HG03175 (cell line): Measurements from ENCODE around the gene COL1A1.

Experiments used
- ATAC-seq: cut with Tn5 transposase; IDR thresholded peaks from one replicate; pipeline ENCODE4 v1.9.1; 2021; ENCODE audit warnings: mild to moderate bottlenecking, moderate library complexity; ENCODE audit not compliant: unreplicated experiment

The COL1A1 gene

DNA sequence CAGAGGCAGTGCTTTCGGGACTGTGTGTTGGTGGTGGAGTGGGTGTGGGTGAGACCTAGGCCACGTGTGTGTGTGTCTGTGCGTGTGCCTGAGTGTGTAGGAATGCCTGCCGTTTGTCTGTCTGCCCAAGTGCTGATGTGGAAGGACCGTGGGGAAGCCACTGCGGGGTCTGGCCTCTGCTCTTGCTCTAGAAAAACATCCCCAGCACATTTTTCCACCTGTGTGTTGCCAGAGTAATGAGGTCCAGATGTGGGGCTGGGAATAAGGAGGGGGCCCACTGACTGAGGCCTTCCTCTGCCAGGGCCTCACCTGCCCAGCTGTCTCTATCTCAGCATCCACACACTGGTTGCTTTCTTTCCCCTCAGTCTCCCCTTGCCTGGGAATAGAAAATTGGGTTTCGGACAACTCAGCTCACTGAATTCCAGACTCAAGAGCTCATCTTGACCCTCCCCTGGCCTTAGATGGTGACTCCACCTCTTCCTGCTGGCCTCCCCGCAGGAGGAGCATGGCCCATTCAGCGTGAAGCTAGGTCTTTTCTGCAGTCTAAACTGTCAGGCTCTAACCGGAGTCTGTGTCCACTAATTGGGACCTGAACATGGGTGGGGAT is 28.0 kb downstream of the COL1A1 start:
- no peak for ATAC-seq

DNA sequence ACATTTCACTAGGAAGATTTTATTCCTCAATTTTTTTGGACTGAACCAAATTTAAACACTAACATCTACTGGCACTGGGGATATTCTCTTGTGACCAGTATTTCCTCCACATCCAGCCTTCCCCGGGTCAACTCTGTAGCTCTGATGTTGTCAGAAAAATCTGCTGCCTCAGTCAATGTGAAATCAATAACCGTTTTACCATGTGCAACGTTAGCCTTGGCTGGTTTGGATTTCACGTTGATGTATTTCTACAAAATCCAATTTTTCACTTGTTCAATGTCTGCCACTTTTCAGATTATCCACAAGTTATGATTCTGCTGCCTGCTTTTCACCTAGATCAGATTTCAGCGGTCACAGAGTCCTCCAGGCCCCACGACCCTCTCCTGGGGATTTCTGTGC is 28.5 kb downstream of the COL1A1 start:
- ATAC-seq, result no peak

DNA sequence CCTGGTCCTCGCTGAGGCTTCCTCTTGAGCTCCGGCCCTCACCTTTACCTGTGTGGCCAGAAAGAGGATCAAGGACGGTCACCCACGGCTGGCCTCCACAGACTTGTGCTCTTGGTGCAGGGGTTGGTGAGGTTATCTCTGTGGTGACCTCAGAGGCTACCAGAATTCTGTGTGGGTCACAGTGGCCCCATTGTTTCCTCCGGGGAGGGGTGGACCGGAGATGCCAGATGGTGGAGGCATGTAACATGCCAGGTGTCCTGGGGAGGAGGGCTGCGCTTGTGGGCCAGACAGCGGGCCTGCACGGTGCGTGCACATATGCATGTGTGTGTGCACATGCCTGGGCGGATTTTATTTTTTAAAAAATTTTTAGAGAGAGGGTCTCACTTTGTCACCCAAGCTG is 29.3 kb downstream of the COL1A1 start:
- no peak for ATAC-seq

DNA sequence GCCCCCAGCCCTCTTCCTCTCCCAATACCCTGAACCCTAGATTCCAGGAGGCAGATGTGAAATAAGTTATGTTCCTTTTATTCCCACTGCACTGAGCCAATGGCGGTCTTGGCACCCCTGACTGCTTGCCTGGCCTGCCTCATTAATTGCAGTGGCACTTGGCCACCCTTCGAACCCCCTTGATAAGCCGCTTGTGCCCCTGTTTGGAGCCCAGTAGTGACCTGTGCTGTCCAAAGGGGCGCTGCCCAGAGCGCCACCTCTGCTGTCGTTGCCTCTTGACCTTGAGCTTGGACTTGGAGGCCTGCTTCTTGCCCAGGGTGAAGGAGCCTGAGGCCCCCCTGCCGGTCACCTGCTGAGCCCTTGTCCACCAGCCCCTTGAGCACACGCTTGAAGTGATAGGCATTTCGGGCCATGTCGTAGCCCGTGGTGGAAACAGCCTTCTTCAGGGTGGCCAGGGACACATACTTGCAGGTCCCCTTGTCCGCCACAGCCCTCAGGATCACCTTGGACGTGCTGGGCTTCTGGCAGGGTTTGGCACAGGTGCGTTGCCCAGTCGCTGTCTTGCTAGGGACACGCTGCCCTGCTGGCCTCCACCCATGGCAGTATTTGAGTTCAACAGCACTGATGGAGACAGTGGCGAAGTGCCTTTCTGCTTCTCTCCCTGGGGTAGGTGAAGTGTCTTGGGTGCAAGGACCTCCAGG is 29.9 kb downstream of the COL1A1 start:
- no peak for ATAC-seq

DNA sequence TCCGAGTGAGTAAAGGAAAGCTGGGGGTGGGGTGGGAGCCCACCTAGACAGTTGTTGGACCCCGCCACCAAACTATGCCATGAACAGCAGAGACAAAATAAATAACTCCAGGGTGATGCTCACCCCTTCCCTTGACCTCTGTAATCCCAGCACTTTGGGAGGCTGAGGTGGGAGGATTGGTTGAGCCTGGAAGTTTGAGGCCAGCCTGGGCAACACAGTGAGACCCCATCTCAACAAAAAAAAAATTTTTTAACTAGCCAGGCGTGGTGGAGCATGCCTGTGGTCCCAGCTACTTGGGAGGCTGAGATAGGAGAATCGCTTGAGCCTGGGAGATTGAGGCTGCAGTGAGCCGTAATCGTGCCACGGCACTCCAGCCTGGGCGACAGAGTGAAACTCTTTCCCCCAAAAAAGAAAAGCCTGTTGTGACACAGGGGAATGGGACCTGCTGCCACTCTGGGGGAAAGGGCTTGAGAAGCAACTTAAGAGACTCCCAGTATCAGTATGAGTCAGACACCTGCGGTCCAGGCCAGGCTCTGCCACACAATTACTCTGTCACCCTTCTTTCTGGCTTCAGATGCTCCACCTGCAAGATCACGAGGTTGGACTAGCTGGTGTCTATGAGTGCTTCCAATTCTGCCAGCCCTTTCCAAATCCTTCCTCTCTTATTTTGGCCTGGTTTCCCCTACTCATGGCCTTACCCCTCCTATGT is 30.6 kb downstream of the COL1A1 start:
- ATAC-seq, result peak; percentile 76

DNA sequence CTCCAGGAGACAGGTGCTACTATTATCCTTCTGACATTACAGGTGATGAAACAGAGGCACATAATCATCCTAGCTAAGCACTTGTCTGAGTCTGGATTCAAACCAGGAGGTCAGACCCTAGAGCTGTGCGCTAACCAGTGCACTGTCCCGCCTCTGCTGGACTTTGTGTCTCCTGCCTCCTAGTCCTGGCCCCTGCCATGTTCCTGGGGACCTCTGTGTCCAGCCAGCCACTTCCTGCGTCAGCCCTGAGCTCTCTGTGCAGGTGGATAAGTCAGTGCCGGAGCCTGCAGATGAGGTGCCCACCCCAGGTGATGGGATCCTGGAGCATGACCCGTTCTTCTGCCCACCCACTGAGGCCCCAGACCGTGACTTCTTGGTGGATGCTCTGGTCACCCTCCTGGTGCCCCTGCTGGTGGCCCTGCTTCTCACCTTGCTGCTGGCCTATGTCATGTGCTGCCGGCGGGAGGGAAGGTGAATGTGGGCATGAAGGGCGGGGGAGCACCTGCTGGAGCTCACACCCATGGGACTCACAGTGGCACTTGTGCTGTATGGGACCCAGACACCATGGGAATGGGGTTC is 31.5 kb downstream of the COL1A1 start:
- no peak for ATAC-seq

DNA sequence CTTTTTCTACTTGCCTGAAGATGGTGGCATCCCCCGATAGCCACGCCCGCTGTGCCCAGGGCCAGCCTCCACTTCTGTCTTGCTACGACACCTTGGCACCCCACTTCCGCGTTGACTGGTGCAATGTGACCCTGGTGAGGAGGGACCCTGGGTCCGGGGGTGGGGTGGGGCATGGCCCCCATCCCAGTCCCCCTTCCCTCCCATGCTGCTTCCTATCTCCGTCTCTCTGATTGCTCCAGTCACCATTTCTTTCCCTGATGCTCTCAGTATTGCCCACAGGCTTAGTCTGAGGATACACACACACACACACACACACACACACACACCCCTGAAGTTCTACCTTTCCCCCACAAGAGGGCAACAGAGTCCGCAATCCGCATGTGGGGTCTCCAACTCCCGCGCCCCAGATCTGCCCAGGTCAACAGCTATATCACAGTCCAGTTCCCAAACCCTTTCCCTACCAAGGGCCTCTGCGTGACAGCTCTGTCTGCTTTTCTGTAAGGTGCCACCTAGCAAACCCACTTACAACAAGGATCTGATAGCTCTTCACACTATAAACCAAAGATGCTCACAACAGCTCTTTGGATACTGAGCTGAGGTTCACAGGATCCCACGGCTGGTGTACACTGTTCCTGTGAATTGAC is 32.2 kb downstream of the COL1A1 start:
- no peak for ATAC-seq

DNA sequence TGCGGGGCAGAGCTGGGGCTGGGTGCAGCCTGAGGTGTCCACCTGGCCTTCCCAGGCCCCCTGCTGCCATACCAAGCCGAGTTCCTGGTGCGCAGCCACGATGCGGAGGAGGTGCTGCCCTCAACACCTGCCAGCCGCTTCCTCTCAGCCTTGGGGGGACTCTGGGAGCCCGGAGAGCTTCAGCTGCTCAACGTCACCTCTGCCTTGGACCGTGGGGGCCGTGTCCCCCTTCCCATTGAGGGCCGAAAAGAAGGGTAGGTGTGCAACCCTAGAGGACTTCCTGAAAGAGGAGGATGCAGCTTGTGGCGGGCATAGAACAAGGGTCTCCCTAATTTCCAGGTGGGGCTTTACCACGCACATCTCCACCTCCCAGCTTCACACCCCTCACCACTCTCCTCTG is 33.1 kb downstream of the COL1A1 start:
- ATAC-seq, result no peak

DNA sequence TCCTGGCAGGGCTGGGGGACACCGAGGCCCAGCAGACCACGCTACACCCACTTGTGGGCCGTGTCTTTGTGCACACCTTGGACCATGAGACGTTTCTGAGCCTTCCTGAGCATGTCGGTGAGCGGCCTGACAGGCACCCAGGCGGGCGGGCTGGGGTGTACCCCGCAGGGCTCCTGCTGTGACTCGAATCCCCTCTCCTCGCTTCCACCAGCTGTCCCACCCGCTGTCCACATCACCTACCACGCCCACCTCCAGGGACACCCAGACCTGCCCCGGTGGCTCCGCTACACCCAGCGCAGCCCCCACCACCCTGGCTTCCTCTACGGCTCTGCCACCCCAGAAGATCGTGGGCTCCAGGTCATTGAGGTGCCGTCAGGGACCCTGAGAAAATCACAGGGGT is 34.1 kb downstream of the COL1A1 start:
- no peak for ATAC-seq

DNA sequence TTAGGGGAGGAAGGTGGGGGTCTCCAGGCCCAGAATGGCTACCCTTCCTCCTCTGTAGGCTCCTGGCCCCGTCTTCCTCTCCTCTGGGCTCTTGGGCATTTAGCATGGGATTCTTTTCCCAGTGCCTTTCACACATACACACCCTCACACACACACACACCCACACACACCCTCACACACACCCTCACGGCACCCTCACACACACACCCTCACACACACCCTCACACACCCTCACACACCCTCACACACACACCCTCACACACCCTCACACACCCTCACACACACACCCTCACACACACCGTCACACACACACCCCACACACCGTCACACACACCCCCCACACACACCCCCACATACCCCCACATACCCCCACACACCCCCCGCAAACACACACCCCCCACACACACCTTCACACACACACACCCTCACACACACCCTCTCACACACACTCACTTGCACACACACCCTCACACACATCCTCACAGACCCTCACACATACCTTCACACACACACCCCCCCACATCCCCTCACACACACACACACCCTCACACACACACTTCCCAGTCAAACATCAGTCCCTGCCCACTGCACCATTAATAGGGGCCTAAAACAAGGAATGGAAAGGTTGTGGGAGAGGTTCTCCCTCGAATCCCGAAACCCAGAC is 34.8 kb downstream of the COL1A1 start:
- no peak for ATAC-seq

DNA sequence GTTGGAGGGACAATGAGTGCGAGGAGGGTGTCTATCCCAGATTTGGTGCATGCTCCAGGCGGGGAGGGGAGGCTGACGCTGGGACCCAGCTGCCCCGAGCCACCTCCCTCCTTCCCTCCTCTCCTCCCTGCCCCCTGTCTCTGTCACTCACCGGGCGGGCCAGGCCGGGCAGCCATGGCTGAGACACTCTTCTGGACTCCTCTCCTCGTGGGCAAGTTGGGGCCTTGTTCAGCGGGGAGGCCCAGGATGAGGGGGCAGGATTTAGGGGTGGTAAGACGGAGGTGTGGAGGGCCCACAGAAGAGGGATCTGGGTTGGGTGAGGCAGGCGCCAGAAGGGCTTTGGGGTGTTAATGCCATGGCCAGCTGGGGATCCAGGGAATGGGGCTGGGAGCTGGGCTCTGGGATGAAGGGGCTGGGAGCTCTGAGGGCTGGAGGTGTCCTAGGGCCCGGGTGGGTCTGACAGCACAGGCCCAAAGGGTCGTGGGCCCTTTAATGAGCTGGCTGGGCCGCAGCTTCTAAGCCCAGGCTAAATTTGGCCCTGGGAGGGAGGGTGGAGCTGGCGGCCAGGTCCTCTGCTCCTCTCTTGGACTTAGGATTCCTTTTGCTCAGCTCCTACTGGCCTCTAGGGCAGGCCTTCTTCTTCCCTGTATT is 35.4 kb downstream of the COL1A1 start, which contains the start of gene SGCA:
TSS of gene SGCA (plus strand) at position 139 of the 651 bp plus-strand sequence. CDS start at position 175, 36 bp downstream.
- no peak for ATAC-seq

DNA sequence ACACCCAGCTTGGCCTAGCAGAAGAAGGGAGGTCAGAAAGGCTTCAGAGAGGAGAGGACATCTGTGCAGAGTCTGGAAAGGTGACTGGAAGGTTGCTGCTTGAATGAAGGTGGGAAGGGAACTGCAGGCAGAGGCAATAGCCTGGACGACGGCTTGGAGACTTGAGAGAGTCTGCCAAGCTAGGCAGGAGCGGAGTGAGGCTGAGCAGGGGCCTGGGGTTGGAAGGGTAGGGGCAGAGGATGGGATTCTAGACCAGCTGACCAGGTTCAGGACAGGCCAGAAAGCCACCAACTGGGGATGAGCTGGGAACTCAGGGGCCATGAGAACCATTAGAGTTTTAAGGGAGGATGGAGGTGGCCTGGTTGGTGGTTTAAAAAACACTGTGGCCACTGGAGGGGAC is 36.0 kb downstream of the COL1A1 start:
- no peak for ATAC-seq

DNA sequence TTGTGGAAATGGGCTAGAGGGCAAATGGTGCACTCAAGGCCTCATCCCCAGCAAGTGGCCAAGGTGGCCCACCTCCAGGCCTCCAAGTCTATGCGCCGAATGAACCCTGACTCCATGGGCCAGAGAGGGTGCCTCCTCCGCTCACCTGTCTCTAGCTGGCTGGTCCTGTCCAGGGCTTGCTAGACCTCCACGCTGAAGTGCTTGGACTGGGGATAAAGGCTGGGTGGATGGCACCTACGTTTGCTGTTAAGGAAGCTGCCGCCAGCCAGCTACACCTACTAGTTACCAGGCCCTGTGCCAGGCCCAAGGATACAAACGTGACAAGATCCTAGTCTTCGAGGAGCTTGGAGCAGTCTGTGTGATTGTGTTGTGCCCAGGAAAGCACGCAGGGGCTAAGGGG is 36.4 kb downstream of the COL1A1 start:
- ATAC-seq, result no peak

DNA sequence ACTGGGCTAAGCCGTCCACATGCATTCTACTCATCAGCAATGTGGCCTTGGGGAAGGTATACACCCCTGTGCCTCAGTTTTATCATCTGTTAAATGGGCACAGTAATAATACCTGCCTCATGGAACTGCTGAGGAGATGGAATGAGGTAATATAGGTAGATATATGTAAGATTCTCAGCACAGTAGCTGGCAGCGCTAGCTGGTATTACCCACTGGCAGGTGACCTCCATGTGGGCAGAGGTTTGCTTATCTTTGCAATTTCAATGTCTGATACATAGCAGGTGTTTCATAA is 36.8 kb downstream of the COL1A1 start:
- ATAC-seq, result no peak

DNA sequence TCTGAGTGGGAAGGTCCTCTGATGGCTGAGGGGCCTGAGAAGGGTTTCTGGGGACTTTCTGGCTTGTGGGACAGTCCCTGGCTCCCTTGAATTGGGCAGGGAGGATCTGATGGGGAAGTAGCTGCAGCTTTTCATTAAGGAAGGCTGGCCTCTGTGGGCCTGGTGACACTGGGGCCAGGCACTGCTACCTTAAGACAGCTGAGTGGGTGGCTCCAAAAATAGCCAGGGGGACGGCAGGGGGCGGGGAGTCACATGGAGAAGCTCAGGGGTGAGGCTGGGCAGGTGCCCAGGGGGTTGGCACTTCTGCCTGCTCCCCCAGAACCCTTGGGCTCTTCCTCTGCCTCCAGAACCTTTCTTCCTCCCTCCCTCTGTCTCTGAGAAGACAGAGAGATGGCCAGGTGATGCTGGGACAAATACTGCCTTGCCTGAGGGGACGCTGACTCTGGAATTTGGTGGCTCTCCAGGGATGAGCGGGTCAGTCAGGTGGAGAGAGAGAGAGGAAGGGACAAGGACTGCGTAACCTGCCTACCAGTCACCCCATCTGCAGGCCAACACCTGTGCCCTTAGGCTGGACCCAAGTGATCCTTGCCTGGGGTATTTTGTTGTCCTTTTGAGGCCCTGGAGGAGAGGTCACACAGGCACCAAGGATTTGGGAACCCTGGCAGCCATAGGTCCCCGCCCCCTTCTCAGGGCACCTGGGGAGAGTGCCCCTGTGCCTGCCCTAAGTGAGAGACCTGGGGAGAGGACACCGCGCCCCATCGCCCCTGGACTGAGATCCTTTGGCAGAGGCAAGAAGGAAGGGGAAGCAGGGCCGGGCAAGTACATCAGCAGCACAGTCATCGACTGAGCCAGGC is 37.4 kb downstream of the COL1A1 start:
- no peak for ATAC-seq

DNA sequence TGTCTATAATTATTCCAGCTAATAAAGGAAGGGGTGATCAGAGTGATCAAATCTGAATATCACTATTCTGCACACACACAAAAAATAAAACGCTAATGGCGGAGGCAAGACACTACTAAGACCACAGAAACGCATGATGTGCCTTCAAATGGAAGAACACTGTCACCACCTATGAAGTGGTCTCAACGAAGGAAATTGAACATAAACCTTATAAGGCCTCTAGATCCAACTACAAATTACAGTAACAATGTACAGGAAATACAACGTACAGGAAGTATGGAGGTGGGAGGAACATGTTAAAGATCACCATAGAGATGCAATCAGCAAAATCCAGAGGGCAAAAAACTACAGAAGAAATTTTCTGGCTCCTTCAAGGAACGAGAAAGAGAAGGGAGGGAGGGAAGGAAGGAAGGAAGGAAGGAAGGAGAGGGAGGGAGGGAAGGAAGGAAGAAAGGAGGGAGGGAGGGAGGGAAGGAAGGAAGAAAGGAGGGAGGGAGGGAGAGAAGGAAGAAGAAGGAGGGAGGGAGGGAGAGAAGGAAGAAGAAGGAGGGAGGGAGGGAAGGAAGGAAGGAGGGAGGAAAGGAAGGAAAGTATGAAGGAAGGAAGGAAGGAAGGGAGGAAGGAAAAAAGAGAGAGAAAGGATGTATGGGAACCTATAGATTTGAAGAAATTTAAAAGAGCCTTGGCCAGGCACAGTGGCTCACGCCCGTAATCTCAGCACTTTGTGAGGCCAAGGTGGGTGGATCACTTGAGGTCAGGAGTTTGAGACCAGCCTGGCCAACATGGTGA is 38.8 kb downstream of the COL1A1 start:
- no peak for ATAC-seq

DNA sequence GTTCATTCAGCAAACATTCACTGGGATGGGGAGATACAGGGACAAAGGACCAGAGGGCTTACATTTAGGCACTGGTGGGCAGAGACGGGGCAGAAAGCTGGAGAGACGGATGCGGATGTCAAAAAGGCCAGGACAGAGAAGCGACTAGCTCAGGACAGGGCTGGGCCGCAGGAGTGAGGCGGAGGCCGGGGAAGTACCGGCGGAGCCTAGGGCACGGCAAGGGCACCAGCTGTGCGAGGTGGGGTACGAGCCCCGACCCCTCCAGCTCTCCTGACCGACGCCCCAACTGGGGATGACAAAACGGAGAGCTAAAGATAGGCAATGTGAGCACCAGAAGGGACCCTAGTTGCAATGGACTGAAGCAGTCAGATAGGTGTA is 39.5 kb downstream of the COL1A1 start:
- ATAC-seq, result no peak

DNA sequence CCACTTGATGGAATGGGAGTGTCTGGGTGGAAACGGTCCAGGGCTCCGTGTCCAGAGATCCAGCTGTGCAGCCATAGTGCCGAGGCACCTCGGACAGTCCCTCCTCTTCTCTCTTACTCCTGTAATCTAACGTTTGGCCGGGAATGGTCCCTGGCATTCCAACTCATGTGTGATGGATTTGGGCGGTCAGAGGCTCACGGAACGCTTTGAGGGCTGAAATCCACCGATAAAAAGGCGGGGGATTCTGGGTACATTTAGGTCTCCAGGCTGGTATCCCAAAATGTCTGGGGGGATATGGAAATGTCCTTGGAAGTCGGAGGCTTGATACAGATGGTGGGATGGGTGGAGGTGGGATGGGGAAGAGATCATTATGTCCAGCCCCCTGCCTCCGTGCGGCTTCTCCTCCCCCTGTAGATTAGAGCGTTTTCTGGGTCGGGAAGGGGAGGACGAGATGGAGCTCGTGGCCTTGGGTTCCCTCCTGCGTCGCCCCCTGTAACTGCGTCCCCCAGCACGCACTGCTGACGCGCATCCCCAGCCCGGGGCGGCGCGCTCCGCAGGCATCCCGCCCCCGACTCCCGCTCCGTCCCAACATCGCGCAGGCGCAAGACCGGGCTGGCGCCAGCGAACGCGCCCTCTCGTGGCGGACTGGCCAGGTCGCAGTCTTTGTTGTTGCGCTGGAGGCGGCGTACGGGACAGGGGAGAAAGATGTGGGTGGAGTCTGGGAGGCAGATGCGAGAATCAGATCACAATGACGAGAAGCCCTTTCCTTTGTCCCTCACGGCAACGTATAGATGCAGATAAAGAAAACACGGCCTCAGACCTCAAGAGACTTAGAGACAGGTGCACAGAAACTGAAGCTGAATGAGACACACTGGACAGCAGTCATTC is 40.2 kb downstream of the COL1A1 start:
- peak; percentile 92 for ATAC-seq
